ENCODE measurements around the gene NARS2.
"Not testable (repeated sequence)": the region's sequence is repeated elsewhere in the genome, so short reads cannot be mapped to it uniquely, and the experiment has no call there.

The NARS2 gene

GRCh38 chr11:78574386-78575381, at the start of gene NARS2:
Gene NARS2, minus strand, starts transcription at chr11:78574864. Its CDS starts 376 bp downstream, at chr11:78574488.
- DNase-seq, result peak; percentile 69 to 98 (median 95)

GRCh38 chr11:78622666-78623065, 48.0 kb upstream of the NARS2 start:
- no peak for DNase-seq

- DNase-seq, result no peak
Observed at GRCh38 chr11:78620159-78620558, 45.5 kb upstream of the NARS2 start.

GRCh38 chr11:78615724-78616123, 41.1 kb upstream of the NARS2 start:
- DNase-seq, result no peak

- no peak for DNase-seq
Observed at GRCh38 chr11:78613378-78613813, 38.7 kb upstream of the NARS2 start.

GRCh38 chr11:78612721-78613377, 38.2 kb upstream of the NARS2 start:
- DNase-seq, result no peak

GRCh38 chr11:78609321-78609720, 34.7 kb upstream of the NARS2 start:
- not testable (repeated sequence) for DNase-seq

GRCh38 chr11:78607696-78608095, 33.0 kb upstream of the NARS2 start:
- no peak for DNase-seq

GRCh38 chr11:78606667-78607066, 32.0 kb upstream of the NARS2 start:
- no peak for DNase-seq

GRCh38 chr11:78605296-78605695, 30.6 kb upstream of the NARS2 start:
- DNase-seq, result no peak

GRCh38 chr11:78603792-78604191, 29.1 kb upstream of the NARS2 start:
- DNase-seq, result no peak

GRCh38 chr11:78602771-78603170, 28.1 kb upstream of the NARS2 start:
- DNase-seq, result not testable (repeated sequence)

- not testable (repeated sequence) for DNase-seq
Observed at GRCh38 chr11:78601066-78601465, 26.4 kb upstream of the NARS2 start.

GRCh38 chr11:78597579-78597978, 22.9 kb upstream of the NARS2 start:
- DNase-seq, result not testable (repeated sequence)

- DNase-seq, result no peak
Observed at GRCh38 chr11:78595436-78596130, 20.9 kb upstream of the NARS2 start.

- DNase-seq, result no peak
Observed at GRCh38 chr11:78594814-78595213, 20.1 kb upstream of the NARS2 start.

GRCh38 chr11:78588517-78588916, 13.9 kb upstream of the NARS2 start:
- DNase-seq, result no peak

GRCh38 chr11:78587446-78587845, 12.8 kb upstream of the NARS2 start:
- DNase-seq, result no peak

GRCh38 chr11:78586452-78587046, 11.9 kb upstream of the NARS2 start:
- no peak for DNase-seq

GRCh38 chr11:78583889-78584288, 9.2 kb upstream of the NARS2 start:
- no peak for DNase-seq

- DNase-seq, result no peak
Observed at GRCh38 chr11:78577495-78577894, 2.8 kb upstream of the NARS2 start.
